K562 (cell line): Measurements from ENCODE around the gene SFMBT2. TPM values are rescaled to one million over a fixed set of nuclear protein-coding genes. Genes with fewer than 3 reads are reported as not detected.

Experiments used
- ATAC-seq: fragments of 200-7000 bp; cut with Tn5 transposase; 3 replicates; pipeline ENCODE4 v1.9.1; 2020; ENCODE audit warnings: moderate library complexity
- BruUV-seq: library from RNA; stranded (reverse); fragments of 400-500 nt; replicated peaks from 2 replicates; lab custom pipeline; 2021; lab: Mats Ljungman, UMichigan
- CTCF ChIA-PET: fragments of 300-600 bp; formaldehyde crosslinking; extraction: SDS; loops from one replicate; lab custom pipeline; 2021; ENCODE audit warnings: low intra/inter-chr PET ratio; lab: Yijun Ruan, JAX
- POLR2A ChIA-PET: fragments of 300-600, 350-650 bp; sonication (Branson Sonifier 250); formaldehyde crosslinking; extraction: SDS; loops from one replicate; lab custom pipeline; 2021; ENCODE audit warnings: antibody characterized with exemption, inconsistent platforms; lab: Yijun Ruan, JAX
- DNase-seq, 4 experiments: peaks; one replicate each; pipeline versions ENCODE4 v3.0.0 to v3.0.0-alpha.2; 2011 to 2018; ENCODE audit warnings: low spot score in 3 of 4, mixed read lengths in 3 of 4; ENCODE audit errors: extremely low read depth in 1 of 4
- FAIRE-seq: peaks from 2 replicates; lab custom pipeline; 2011; peaks lifted over from hg19 to GRCh38; lab: Jason Lieb, UNC
- H2AFZ ChIP-seq: 2 replicates; pipeline ENCODE4 v1.6.0; 2011; ENCODE audit warnings: low read depth, low read length, control low read depth, inconsistent platforms
- H3K27ac ChIP-seq: fragments of 200-600 bp; 3 replicates; pipeline ENCODE4 v1.8.0; 2011; ENCODE audit warnings: low read depth, mild to moderate bottlenecking, control low read depth, inconsistent platforms, low read length, moderate library complexity, mixed read lengths; ENCODE audit errors: extremely low read depth
- H3K27me3 ChIP-seq, 2 experiments: fragments of 300-600 bp in 1 of 2; 2 replicates in 1 of 2; 3 replicates in 1 of 2; pipeline versions ENCODE4 v1.6.0 to v1.8.0; 2011; ENCODE audit warnings: inconsistent platforms in 2 of 2, low read length in 2 of 2, mild to moderate bottlenecking in 1 of 2, mixed read lengths in 1 of 2, moderate library complexity in 1 of 2; ENCODE audit not compliant: control insufficient read depth in 2 of 2, insufficient read depth in 2 of 2
- H3K36me3 ChIP-seq: fragments of 300-600 bp; 3 replicates; pipeline ENCODE4 v1.8.0; 2011; ENCODE audit warnings: mild to moderate bottlenecking, low read length, inconsistent platforms; ENCODE audit not compliant: control insufficient read depth, insufficient read depth
- H3K4me1 ChIP-seq, 2 experiments: fragments of 200-600 bp in 1 of 2; replicated peaks in 1 of 2; 2 replicates in 1 of 2; 3 replicates in 1 of 2; pipeline versions ENCODE4 v1.5.1 to v1.8.0; 2011; ENCODE audit warnings: inconsistent platforms in 2 of 2, low read length in 2 of 2, mild to moderate bottlenecking in 1 of 2, mixed read lengths in 1 of 2, moderate library complexity in 1 of 2; ENCODE audit not compliant: control insufficient read depth in 2 of 2, insufficient read depth in 2 of 2
- H3K4me2 ChIP-seq: 2 replicates; pipeline ENCODE4 v1.6.1; 2011; ENCODE audit warnings: low read length, control low read depth, inconsistent platforms, mixed read lengths; ENCODE audit not compliant: insufficient read depth
- H3K4me3 ChIP-seq: fragments of 200-600 bp; sonication (generic), shearing (Covaris generic); 2 replicates; pipeline ENCODE4 v1.5.1; 2016; ENCODE audit warnings: control low read depth, inconsistent platforms
- H3K79me2 ChIP-seq: fragments of 200-600 bp; 3 replicates; pipeline ENCODE4 v1.8.0; 2011; ENCODE audit warnings: low read length, inconsistent platforms; ENCODE audit not compliant: control insufficient read depth, insufficient read depth
- H3K9ac ChIP-seq, 2 experiments: 2 replicates each; pipeline versions ENCODE4 v1.6.0 to v1.6.1; 2011; ENCODE audit warnings: low read depth in 2 of 2, low read length in 2 of 2, control low read depth in 1 of 2, inconsistent platforms in 1 of 2, mild to moderate bottlenecking in 1 of 2, mixed read lengths in 1 of 2; ENCODE audit not compliant: insufficient read depth in 1 of 2
- H3K9me1 ChIP-seq: one replicate; pipeline ENCODE4 v1.6.0; 2011; ENCODE audit warnings: inconsistent platforms, mild to moderate bottlenecking, low read length, moderate library complexity; ENCODE audit not compliant: control insufficient read depth, insufficient read depth
- H3K9me3 ChIP-seq: replicated peaks from 2 replicates; pipeline ENCODE4 v1.5.1; 2011; ENCODE audit warnings: low read depth, low read length, inconsistent platforms; ENCODE audit not compliant: control insufficient read depth, insufficient read depth
- H4K20me1 ChIP-seq: replicated peaks from 2 replicates; pipeline ENCODE4 v1.6.1; 2011; ENCODE audit warnings: low read length, inconsistent platforms, mixed read lengths; ENCODE audit not compliant: control insufficient read depth, insufficient read depth
- ARNT ChIP-seq, 2 experiments: fragments of 450-650 bp; IDR thresholded peaks; 2 replicates each; pipeline ENCODE4 v1.6.1; 2016; ENCODE audit warnings: mild to moderate bottlenecking in 1 of 2
- DACH1 ChIP-seq: fragments of 450-650 bp; IDR thresholded peaks from 2 replicates; pipeline ENCODE4 v1.6.1; 2018; ENCODE audit not compliant: partially characterized antibody
- FOS ChIP-seq: IDR thresholded peaks from 3 replicates; pipeline ENCODE4 v1.6.1; 2011; ENCODE audit not compliant: insufficient read length; ENCODE audit errors: extremely low read depth
- KAT8 ChIP-seq: fragments of 450-650 bp; IDR thresholded peaks from 2 replicates; pipeline ENCODE4 v1.6.1; 2016; ENCODE audit warnings: low read depth, mild to moderate bottlenecking
- MTF1 ChIP-seq: fragments of 250-450 bp; sonication (Bioruptor Pico); IDR thresholded peaks from 2 replicates; pipeline ENCODE4 v1.9.0; 2021; ENCODE audit warnings: moderate library complexity, mild to moderate bottlenecking, inconsistent platforms, borderline replicate concordance
- RREB1 ChIP-seq: fragments of 250-450 bp; sonication (Bioruptor Pico); IDR thresholded peaks from 2 replicates; pipeline ENCODE4 v1.4.0; 2020
- TAF9B ChIP-seq: fragments of 450-650 bp; IDR thresholded peaks from 2 replicates; pipeline ENCODE4 v1.6.1; 2018; ENCODE audit warnings: mild to moderate bottlenecking; ENCODE audit not compliant: partially characterized antibody
- TCFL5 ChIP-seq: fragments of 250-450 bp; sonication (Bioruptor Pico); conservative IDR thresholded peaks from 2 replicates; pipeline ENCODE4 v1.6.1; 2021; ENCODE audit warnings: mild to moderate bottlenecking, moderate library complexity, matching md5 sums
- WGBS: fragments of 100-300 bp; shearing (Covaris generic); methylation state at CpG from one replicate; pipeline ENCODE4 v1.1.6; 2016; ENCODE audit warnings: low coverage, mixed read lengths; ENCODE audit not compliant: insufficient coverage; ENCODE audit errors: missing lambda C conversion rate; 5-methylcytosine and 5-hydroxymethylcytosine counted together
- in situ Hi-C: fragments of 300-500 bp; cut with MboI; formaldehyde crosslinking; loops from 4 replicates; pipeline ENCODE4 v1.15.0; 2018; ENCODE audit warnings: inconsistent platforms, mixed read lengths
- intact Hi-C: fragments of 100-400 bp; cut with micrococcal nuclease; formaldehyde crosslinking; loops from 2 replicates; pipeline ENCODE4 v1.14.2; 2022
- polyA plus RNA-seq, 8 experiments: library from polyadenylated mRNA; depleted of rRNA in 4 of 8; stranded (reverse) in 5 of 8; unstranded in 3 of 8; fragments of >200 nt; fragmentation: Nextera tagmentation in 2 of 8; fragmentation: Illumina TruSeq in 1 of 8; extraction: Ambion mirVana in 2 of 8; extraction: Trizol in 1 of 8; gene quantifications; 2 replicates each; pipeline versions ENCODE4 v1.2.1 to v1.2.3, GENCODE V29; 2011 to 2014; ENCODE audit warnings: inconsistent platforms in 1 of 8, missing spikeins in 1 of 8
- total RNA-seq, 7 experiments: library from RNA; depleted of rRNA in 6 of 7; stranded (reverse); fragments of >200 nt in 6 of 7; fragmentation: Illumina TruSeq in 2 of 7; extraction: Trizol in 2 of 7; gene quantifications; 2 replicates each; pipeline versions ENCODE4 v1.2.1 to v1.2.3, GENCODE V29; 2011 to 2021; ENCODE audit warnings: low replicate concordance in 1 of 7
- TF ChIP-seq, protein P1 (sequence below): fragments of 250-450 bp; sonication (Bioruptor Pico); IDR thresholded peaks from 2 replicates; pipeline ENCODE4 v1.5.0; 2020; ENCODE audit warnings: mild to moderate bottlenecking, borderline replicate concordance
- TF ChIP-seq, protein P2 (sequence below), 2 experiments: IDR thresholded peaks; 2 replicates each; pipeline ENCODE4 v1.6.1; 2011; ENCODE audit warnings: borderline replicate concordance in 1 of 2, control low read depth in 1 of 2, low read depth in 1 of 2, low read length in 1 of 2, mild to moderate bottlenecking in 1 of 2, mixed read lengths in 1 of 2, moderate library complexity in 1 of 2; ENCODE audit not compliant: insufficient read depth in 1 of 2, insufficient read length in 1 of 2, poor library complexity in 1 of 2, severe bottlenecking in 1 of 2; ENCODE audit errors: extremely low read depth in 1 of 2

Gene SFMBT2
- total and polyA plus RNA-seq, 9 of the 15 experiments (the other 6 are each of a cell fraction or from before 2014, with no cell fraction given): 1.2 to 13.6 (median 7.6) TPM

- TF ChIP-seq, protein P1, sequence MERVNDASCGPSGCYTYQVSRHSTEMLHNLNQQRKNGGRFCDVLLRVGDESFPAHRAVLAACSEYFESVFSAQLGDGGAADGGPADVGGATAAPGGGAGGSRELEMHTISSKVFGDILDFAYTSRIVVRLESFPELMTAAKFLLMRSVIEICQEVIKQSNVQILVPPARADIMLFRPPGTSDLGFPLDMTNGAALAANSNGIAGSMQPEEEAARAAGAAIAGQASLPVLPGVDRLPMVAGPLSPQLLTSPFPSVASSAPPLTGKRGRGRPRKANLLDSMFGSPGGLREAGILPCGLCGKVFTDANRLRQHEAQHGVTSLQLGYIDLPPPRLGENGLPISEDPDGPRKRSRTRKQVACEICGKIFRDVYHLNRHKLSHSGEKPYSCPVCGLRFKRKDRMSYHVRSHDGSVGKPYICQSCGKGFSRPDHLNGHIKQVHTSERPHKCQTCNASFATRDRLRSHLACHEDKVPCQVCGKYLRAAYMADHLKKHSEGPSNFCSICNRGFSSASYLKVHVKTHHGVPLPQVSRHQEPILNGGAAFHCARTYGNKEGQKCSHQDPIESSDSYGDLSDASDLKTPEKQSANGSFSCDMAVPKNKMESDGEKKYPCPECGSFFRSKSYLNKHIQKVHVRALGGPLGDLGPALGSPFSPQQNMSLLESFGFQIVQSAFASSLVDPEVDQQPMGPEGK (CRISPR knock-in tag): no peak
- TF ChIP-seq, all 486 proteins: peak for 3
Measured at GRCh38 chr10:7373039-7373438, 37.8 kb downstream of the SFMBT2 start (continued).

GRCh38 chr10:7372504-7372903 lies 38.3 kb downstream of the SFMBT2 start:
- ChIA-PET CTCF (no interaction called here), POLR2A (interaction anchor here (1.2 to 1.4 kb wide), 3 partner anchors 12 to 46 kb away, joined by 3 to 4 read pairs (median 3); no protein-coding TSS in a partner anchor)
- intact Hi-C loops (no loop called here), in situ Hi-C loops (no loop called here)
- Histone ChIP-seq H3K9ac (no peak overlapping the region), H3K27me3 (no peaks in the 10 kb centered on the region), H3K4me2 (no peak overlapping the region), H3K36me3 (peaks cover 57% of the 10 kb centered on the region), H2AFZ (no peak overlapping the region), H3K27ac (no peak overlapping the region), H3K4me3 (no peak overlapping the region), H3K79me2 (peaks cover 14% of the 10 kb centered on the region), H3K4me1 (peaks cover 0 to 3% of the 10 kb centered on the region in 2 experiments; a peak in 3 of 5 replicates), H3K9me1 (peaks cover 4% of the 10 kb centered on the region), H4K20me1 (no peaks in the 10 kb centered on the region), H3K9me3 (no peaks in the 10 kb centered on the region)
- ATAC-seq: no peak
- no TSS peak for BruUV-seq
- no peak for FAIRE-seq
- no peak for DNase-seq
- 65% methylated on average over 8 of the region's 8 CpGs for WGBS
- TF ChIP-seq TAF9B: no peak
- TF ChIP-seq, protein P2, sequence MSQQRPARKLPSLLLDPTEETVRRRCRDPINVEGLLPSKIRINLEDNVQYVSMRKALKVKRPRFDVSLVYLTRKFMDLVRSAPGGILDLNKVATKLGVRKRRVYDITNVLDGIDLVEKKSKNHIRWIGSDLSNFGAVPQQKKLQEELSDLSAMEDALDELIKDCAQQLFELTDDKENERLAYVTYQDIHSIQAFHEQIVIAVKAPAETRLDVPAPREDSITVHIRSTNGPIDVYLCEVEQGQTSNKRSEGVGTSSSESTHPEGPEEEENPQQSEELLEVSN (IDR thresholded peaks at IDR 0.05; ENCODE audit: borderline replicate concordance in 1 of 2, extremely low read depth in 1 of 2, insufficient read depth in 1 of 2, insufficient read length in 1 of 2, low read depth in 1 of 2, low read length in 1 of 2, poor library complexity in 1 of 2, severe bottlenecking in 1 of 2): no peak
- TF ChIP-seq RREB1 (CRISPR knock-in tag): no peak
- no peak for TF ChIP-seq FOS
- no peak for TF ChIP-seq DACH1
- TF ChIP-seq MTF1 (CRISPR knock-in tag): no peak
- no peak for TF ChIP-seq TCFL5
- no peak for TF ChIP-seq ARNT (IDR thresholded peaks at IDR 0.05)
- TF ChIP-seq KAT8: no peak
